GM18858 (cell line): Measurements from ENCODE around the gene CABLES1.
A peak's percentile ranks its signal among the peaks of the same experiment; 100 is the strongest.
"Not testable (repeated sequence)": the region's sequence is repeated elsewhere in the genome, so short reads cannot be mapped to it uniquely, and the experiment has no call there.

Experiments used
- ATAC-seq: cut with Tn5 transposase; IDR thresholded peaks from one replicate; pipeline ENCODE4 v1.9.1; 2021; ENCODE audit not compliant: unreplicated experiment

CABLES1 gene

DNA sequence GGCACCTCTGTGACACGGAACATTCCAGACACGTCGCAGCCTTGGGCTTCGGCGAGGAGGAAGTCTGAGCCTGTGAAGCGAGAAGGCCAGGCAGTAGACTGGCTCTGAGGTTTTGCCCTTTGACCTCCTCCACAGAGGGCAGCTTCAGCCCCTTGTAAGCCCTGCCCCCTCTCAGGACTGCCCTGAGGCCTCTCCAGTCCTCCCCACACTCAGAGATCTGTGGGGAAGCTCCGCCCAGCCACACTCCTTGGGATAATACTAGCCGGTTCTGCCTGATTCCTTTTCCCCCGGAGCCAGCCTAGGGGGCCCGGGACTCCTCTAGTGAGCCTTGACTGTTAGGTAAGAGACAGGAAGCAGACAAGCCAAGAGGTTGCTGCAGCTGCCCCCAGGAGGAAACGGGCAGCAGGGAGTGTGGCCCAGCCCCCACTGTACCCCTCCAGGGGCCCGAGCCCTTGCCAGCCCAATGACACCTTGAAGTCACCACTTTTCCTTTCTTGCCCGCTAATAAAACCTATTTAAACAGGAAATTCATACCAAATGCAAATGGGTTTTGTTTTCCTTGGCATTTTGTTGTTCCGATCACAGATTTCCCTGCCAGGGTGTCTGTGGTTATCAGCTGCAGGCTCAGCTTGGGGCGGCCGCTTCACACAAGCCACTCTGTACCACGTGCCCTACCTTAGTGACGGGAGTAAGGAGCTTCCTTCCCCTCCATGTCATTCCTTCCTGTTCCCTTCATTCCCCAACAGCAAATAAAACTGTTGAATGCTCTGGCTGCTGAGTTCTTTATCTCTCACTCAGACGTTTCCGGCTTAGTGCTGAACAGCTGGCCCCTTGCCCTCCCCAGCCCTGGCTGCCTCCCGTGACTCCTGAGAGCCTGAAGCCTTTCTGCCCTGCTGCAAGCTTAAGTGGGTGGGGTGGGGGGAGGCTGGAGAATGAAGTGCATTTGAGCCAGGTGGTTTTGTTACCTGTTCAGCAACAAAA lies 124.7 kb downstream of the CABLES1 start:
- ATAC-seq, result peak; percentile 46

- ATAC-seq, result no peak
Measured at GRCh38 chr18:23260926-23261590, 125.8 kb downstream of the CABLES1 start.

- ATAC-seq, result no peak
Measured at GRCh38 chr18:23263551-23264235, 128.4 kb downstream of the CABLES1 start.

DNA sequence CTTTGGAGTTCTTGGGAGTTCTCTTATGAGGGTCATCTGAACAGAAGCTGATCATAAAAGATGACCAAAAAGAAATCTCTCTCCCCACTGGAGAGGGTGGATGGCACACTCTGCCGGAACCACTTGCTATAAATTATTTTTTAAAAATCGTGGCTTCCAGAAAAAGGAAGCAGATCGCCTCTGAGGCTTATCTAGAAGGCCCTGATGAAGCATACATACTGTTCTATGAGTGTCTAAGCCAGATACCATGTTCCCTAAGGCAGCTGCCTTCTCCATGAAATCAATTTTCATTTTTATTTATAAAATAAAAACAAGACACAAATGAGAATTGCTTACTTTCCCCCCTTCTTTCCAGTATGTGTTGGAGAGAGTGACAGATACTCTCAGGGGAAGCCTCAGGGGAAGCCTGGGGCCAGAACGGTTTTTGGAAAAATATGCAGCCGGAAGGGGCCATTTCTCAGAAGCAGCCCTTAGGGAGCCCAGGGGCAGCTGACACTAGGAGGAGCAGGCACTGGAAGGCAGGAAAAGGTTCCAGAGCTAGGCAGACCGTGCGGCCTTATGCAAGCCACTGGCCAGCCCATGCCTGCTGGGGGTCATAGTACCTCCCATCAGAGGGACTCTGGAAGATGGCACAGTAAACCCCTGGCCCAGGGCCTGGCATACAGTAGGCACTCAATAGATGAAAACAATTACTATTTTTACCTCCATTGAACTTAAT lies 130.6 kb downstream of the CABLES1 start:
- ATAC-seq, result no peak

DNA sequence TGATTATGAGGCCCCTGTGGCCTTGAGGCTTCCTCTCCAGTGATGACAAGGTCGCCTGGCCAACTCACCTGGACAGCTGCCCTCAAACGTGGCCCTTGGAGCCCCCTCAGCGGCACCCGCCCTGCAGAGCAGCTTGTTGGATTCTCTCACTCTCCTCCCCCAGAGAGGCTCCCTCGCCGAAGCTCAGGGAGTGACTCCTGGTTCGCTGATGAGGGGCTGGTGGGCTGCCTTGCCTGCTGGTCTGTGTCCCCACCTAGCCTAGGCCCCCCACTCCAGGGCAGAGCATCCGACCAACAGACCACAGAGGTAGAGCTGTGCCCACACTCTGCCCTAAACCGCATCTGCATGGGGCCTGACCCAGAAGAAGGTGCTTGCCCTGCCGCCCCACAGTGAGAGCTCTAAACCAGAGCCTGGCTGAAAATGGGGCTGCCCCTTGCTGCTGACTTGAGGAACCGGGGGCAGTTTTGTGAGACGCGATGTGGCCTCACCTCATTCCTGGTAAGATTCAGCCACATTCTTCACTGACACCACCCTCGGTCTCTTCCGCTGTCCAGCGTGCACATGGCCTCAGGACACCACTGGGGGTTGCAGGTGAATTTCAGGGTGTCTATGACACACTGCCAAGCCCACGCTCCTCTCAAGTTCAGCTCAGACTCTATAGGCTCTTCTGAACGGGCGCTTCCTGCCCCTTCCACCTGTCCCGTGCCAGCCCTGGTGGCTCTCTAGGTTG lies 131.6 kb downstream of the CABLES1 start:
- ATAC-seq, result no peak

DNA sequence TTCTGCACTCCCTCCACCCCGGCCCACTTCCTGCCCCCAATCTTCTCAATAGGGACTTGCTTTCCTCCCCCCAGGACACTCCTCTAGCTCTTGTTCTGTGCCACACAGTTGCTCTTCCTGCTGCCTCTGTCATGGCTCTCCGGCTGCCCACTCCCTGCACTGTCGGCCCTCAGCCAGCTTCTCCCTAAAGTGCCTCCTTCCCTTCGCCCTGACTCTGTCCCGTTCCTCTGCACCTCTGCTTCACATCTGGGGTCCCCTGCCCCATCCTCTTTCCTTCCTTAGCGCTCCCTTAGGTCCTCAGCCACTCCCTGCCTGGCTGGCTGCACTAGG lies 132.1 kb downstream of the CABLES1 start:
- ATAC-seq, result no peak

- no peak for ATAC-seq
Measured at GRCh38 chr18:23268641-23269040, 133.4 kb downstream of the CABLES1 start.

- not testable (repeated sequence) for ATAC-seq
Measured at GRCh38 chr18:23269068-23269467, 133.8 kb downstream of the CABLES1 start.

GRCh38 chr18:23269928-23270327 lies 134.6 kb downstream of the CABLES1 start:
- ATAC-seq, result no peak

DNA sequence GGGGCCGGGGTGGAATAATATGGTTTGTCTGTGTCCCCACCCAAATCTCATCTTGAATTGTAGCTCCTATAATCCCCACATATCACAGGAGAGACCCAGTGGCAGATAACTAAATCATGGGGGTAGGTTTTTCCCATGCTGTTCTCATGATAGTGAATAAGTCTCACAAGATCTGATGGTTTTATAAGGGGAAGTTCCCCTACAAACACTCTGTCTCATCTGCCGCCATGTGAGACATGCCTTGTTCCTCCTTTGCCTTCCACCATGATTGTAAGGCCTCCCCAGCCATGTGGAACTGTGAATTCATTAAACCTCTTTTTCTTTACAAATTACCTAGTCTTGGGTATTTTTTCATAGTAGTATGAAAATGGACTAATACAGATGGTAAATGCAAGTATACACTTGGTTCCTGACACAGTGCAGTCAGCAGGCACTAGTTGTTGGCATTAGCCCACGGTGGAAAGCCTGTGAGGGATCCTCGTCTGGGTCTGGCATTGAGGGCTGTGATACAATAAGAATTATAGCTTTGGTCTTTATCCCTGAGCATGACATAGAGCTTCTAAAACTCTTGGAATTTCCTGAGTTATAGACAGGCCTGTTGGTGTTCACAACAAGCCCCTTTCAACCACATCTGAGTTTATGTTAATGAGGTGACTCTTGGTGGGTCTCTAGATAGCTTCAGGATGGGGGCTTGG lies 135.8 kb downstream of the CABLES1 start:
- ATAC-seq, result no peak

DNA sequence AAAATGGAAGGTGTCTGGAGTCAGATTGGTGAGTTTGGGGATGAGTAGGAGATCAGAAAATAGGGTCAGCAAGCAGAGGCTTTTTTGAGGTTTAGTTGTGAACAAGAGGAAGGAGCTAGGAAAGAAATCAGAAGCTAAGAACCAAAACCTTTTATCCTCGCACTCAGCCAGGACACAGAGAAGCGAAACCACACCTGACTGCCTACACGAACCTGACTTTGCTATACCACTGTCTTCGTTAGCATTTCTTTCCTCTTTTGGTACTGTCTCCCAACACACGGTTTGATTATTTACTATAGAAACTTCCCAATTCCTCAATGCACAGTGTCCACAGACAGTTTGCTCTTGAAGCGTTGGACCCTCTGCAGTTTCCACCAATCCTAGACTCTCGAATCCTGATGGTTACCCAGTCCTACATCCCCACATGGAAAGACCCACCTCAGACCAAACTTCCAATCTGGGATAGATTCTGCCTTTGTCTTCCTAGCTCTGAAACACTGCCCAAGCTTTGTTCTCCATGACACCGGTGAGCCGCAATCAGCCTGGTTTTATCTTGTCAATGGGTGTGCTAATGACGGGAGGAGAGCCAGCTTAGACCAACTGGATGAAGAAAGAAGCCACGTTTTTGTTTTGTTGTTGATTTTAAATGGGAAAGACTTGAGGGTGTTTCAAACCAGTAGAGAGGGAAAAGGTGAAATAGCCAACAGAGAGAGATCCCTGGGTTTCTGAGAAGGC lies 137.4 kb downstream of the CABLES1 start:
- ATAC-seq, result no peak

DNA sequence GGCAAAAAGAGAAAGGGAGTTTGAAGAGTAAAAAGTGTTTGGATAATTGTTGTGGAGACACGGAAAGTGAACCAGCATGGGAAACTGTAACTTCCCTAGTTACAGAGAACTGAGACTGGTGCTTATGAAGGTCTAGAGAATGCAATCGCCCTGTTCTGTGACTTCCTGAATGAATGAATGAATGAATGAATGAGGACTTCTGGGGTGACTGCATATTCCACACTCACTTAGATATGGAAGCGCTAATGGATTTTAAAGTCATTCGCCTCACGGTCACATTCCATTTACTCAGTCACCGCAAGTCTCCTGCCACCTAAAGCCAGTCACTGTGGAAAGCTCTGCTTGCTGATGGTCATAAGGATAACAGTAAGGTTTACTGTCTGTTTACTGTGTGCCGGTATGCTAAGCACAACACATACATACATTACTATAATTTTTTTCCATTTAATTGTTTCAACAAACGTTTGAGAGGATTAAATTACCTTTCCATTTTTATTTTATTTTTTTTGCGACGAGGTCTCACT lies 138.2 kb downstream of the CABLES1 start:
- no peak for ATAC-seq

GRCh38 chr18:23274638-23275482 lies 139.6 kb downstream of the CABLES1 start:
- no peak for ATAC-seq

DNA sequence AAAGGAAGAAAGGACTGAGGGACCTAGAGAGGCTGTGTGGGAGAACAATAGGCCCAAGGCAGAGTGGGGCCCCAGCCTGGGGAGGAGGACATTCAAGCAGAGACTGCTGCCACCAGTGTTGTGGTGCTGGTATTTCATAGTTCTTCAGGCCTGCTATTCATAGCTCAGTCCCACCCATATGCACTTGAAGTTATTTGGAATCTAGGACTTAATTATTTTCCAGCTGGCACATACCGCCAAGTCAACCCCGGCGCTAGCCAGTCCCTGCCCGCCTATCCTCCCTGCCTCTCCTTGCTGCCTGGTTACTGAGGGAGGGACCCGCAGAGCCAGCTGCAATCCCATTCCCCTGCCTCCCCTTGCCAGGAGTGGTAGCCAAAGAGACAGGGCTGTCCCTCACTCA lies 141.2 kb downstream of the CABLES1 start:
- no peak for ATAC-seq

- no peak for ATAC-seq
Measured at GRCh38 chr18:23277399-23277798, 142.1 kb downstream of the CABLES1 start.

DNA sequence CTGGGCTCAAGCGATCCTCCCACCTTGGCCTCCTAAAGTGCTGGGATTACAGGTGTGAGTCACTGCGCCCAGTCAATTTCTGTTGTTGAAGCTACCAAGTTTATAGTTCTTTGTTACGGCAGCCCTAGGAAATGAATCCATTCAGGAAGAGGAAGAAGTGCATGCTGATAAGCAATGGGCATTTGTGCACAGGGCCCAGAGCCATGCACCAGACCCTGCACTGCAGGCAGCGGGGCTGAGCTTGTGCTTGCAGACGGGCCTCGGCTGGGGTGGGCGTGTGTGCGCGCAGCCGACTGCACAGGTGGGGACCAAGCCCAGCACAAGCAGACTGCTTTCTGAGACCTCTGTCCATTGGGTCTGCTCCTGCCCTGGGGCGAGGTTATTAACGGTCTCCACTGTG lies 144.6 kb downstream of the CABLES1 start:
- ATAC-seq, result no peak

- no peak for ATAC-seq
Measured at GRCh38 chr18:23280844-23281243, 145.6 kb downstream of the CABLES1 start.
